Astrocyte (in vitro differentiated cells and primary cell): ENCODE results near the gene AP4S1.

Experiments
- CTCF ChIP-seq: IDR thresholded peaks from 2 replicates; pipeline ENCODE4 v1.5.1; 2011; ENCODE audit warnings: low read depth, mild to moderate bottlenecking, inconsistent platforms, low read length, moderate library complexity; ENCODE audit not compliant: insufficient read depth
- EZH2 ChIP-seq: IDR thresholded peaks from 2 replicates; pipeline ENCODE4 v1.6.1; 2012; ENCODE audit warnings: mild to moderate bottlenecking, low read length, inconsistent platforms; ENCODE audit not compliant: insufficient read depth

GRCh38 chr14:30993071-30993470 is 32.4 kb upstream of the AP4S1 start:
- TF ChIP-seq EZH2 (no peak), CTCF (no peak)
